Uterus (tissue), 2 donors: Measurements from ENCODE around the gene OCA2.

Experiments used
- CTCF ChIP-seq, 4 experiments: fragments of 200-600 bp in 2 of 4; fragments of 450-650 bp in 2 of 4; sonication (generic) in 2 of 4; IDR thresholded peaks; one replicate each; pipeline ENCODE4 v1.5.1; 2016 to 2019; ENCODE audit warnings: antibody characterized with exemption in 4 of 4, mild to moderate bottlenecking in 2 of 4, moderate library complexity in 1 of 4
- POLR2A ChIP-seq, 2 donors: fragments of 450-650 bp; IDR thresholded peaks; one replicate each; pipeline ENCODE4 v1.6.1; 2016; ENCODE audit warnings: antibody characterized with exemption in 2 of 2, mild to moderate bottlenecking in 1 of 2, moderate library complexity in 1 of 2

- TF ChIP-seq CTCF (IDR thresholded peaks at IDR 0.05) (no peak), POLR2A (IDR thresholded peaks at IDR 0.05) (no peak)
These were observed 263.7 kb downstream of the OCA2 start for GRCh38 chr15:27835233-27835939.
